ENCODE data around the gene IL6ST. TPM values are rescaled to one million over a fixed set of nuclear protein-coding genes. Genes with fewer than 3 reads are reported as not detected.

The IL6ST gene
- total and polyA plus RNA-seq, 4 donors: 51.3 to 438 (median 109) TPM

GRCh38 chr5:55899344-55899743 is 95.4 kb downstream of the IL6ST start:
- Histone ChIP-seq H3K4me1 (ENCODE audit: control insufficient read depth in 4 of 4, insufficient read depth in 4 of 4, low read length in 3 of 4) (no peaks in the 10 kb centered on the region), H3K36me3 (ENCODE audit: control insufficient read depth in 4 of 4, insufficient read depth in 3 of 4, low read depth in 1 of 4, low read length in 3 of 4) (no peaks in the 10 kb centered on the region), H3K9ac (ENCODE audit: low read depth in 1 of 2, low read length in 2 of 2) (no peak overlapping the region), H3K9me3 (ENCODE audit: control insufficient read depth in 4 of 4, low read length in 3 of 4) (no peaks in the 10 kb centered on the region), H3K4me3 (ENCODE audit: low read depth in 1 of 3, low read length in 3 of 3) (no peak overlapping the region), H3K27me3 (ENCODE audit: control insufficient read depth in 4 of 4, insufficient read depth in 4 of 4, low read length in 3 of 4) (no peaks in the 10 kb centered on the region), H3K27ac (ENCODE audit: low read depth in 1 of 2, low read length in 2 of 2) (no peak overlapping the region)
- DNase-seq (ENCODE audit: low spot score): no peak
- 96% methylated on average over 6 of the region's 6 CpGs for WGBS
- TF ChIP-seq HNF4G (IDR thresholded peaks at IDR 0.05): no peak
- TF ChIP-seq ZBTB33 (IDR thresholded peaks at IDR 0.05): no peak
- TF ChIP-seq SP1 (IDR thresholded peaks at IDR 0.05): no peak
- TF ChIP-seq, protein P1, sequence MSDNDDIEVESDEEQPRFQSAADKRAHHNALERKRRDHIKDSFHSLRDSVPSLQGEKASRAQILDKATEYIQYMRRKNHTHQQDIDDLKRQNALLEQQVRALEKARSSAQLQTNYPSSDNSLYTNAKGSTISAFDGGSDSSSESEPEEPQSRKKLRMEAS (IDR thresholded peaks at IDR 0.05): no peak
- TF ChIP-seq, protein P2, sequence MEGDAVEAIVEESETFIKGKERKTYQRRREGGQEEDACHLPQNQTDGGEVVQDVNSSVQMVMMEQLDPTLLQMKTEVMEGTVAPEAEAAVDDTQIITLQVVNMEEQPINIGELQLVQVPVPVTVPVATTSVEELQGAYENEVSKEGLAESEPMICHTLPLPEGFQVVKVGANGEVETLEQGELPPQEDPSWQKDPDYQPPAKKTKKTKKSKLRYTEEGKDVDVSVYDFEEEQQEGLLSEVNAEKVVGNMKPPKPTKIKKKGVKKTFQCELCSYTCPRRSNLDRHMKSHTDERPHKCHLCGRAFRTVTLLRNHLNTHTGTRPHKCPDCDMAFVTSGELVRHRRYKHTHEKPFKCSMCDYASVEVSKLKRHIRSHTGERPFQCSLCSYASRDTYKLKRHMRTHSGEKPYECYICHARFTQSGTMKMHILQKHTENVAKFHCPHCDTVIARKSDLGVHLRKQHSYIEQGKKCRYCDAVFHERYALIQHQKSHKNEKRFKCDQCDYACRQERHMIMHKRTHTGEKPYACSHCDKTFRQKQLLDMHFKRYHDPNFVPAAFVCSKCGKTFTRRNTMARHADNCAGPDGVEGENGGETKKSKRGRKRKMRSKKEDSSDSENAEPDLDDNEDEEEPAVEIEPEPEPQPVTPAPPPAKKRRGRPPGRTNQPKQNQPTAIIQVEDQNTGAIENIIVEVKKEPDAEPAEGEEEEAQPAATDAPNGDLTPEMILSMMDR (IDR thresholded peaks at IDR 0.05; ENCODE audit: low read depth, low read length, missing input control): no peak
- no peak for TF ChIP-seq HNF4A (conservative IDR thresholded peaks at IDR 0.05)
- TF ChIP-seq FOXA1 (IDR thresholded peaks at IDR 0.05): no peak
- no peak for TF ChIP-seq FOXA2 (IDR thresholded peaks at IDR 0.05)
- no peak for TF ChIP-seq YY1 (IDR thresholded peaks at IDR 0.05)
- no peak for TF ChIP-seq JUND (IDR thresholded peaks at IDR 0.05)
- no peak for TF ChIP-seq RAD21 (IDR thresholded peaks at IDR 0.05)
- no peak for TF ChIP-seq ATF3 (IDR thresholded peaks at IDR 0.05)
- no peak for TF ChIP-seq EGR1 (IDR thresholded peaks at IDR 0.05; ENCODE audit: low read depth in 2 of 2)
- TF ChIP-seq GABPA (IDR thresholded peaks at IDR 0.05 in 1 of 2, conservative IDR thresholded peaks at IDR 0.05 in 1 of 2): no peak
- no peak for TF ChIP-seq RXRA (IDR thresholded peaks at IDR 0.05)
- TF ChIP-seq REST (IDR thresholded peaks at IDR 0.05): no peak

- no peak overlapping the region for H3K27ac ChIP-seq (ENCODE audit: low read depth in 1 of 2, low read length in 2 of 2)
- no peak for DNase-seq (ENCODE audit: low spot score)
- no peaks in the 10 kb centered on the region for H3K27me3 ChIP-seq (ENCODE audit: control insufficient read depth in 4 of 4, insufficient read depth in 4 of 4, low read length in 3 of 4)
- no peaks in the 10 kb centered on the region for H3K9me3 ChIP-seq (ENCODE audit: control insufficient read depth in 4 of 4, low read length in 3 of 4)
- no peak overlapping the region for H3K9ac ChIP-seq (ENCODE audit: low read depth in 1 of 2, low read length in 2 of 2)
- WGBS: 78% methylated on average over 14 of the region's 14 CpGs
- H3K4me1 ChIP-seq (ENCODE audit: control insufficient read depth in 4 of 4, insufficient read depth in 4 of 4, low read length in 3 of 4): no peaks in the 10 kb centered on the region
- TF ChIP-seq FOXA1 (IDR thresholded peaks at IDR 0.05): no peak
- no peak for TF ChIP-seq JUND (IDR thresholded peaks at IDR 0.05)
- no peak for TF ChIP-seq RXRA (IDR thresholded peaks at IDR 0.05)
- no peak for TF ChIP-seq TAF1 (conservative IDR thresholded peaks at IDR 0.05)
- no peak for TF ChIP-seq SP1 (IDR thresholded peaks at IDR 0.05)
- TF ChIP-seq HNF4A (conservative IDR thresholded peaks at IDR 0.05): no peak
- no peak overlapping the region for H3K4me3 ChIP-seq (ENCODE audit: low read depth in 1 of 3, low read length in 3 of 3)
- no peaks in the 10 kb centered on the region for H3K36me3 ChIP-seq (ENCODE audit: control insufficient read depth in 4 of 4, insufficient read depth in 3 of 4, low read depth in 1 of 4, low read length in 3 of 4)
Observed at GRCh38 chr5:55897905-55898304, 96.9 kb downstream of the IL6ST start.

Measured in liver (tissue), 9 donors.